HG02588 (cell line): Measurements from ENCODE around the gene PLXDC2.

Source experiments
- ATAC-seq: cut with Tn5 transposase; IDR thresholded peaks from one replicate; pipeline ENCODE4 v1.9.1; 2021; ENCODE audit warnings: mild to moderate bottlenecking, moderate library complexity; ENCODE audit not compliant: unreplicated experiment

PLXDC2 gene

DNA sequence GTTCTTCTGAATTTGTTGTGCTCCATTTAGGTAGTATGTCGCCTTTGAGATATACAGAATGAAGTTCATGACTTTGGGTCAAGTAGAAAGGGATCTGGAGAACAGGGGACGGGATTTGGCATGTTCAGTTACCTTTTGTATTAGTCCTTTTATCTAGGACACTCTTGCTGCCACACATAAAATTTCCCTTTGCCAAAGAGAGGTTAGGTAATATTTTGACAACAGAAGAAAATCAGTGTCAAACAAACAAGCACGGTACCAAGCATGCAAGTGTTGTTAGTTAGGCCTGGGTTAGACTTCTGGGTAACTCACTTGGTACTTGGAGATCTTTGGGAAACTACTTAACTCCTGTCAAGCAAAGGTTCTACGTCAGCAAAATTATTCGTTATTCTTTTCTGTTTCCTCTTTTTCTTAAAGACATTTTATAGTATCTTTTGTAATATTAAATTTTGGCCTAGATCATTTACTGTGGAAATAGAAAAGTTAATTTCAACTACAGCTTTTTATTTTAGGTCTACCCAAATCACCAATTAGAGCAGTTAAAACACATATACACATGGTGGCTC is 116.7 kb downstream of the PLXDC2 start:
- ATAC-seq, result no peak

DNA sequence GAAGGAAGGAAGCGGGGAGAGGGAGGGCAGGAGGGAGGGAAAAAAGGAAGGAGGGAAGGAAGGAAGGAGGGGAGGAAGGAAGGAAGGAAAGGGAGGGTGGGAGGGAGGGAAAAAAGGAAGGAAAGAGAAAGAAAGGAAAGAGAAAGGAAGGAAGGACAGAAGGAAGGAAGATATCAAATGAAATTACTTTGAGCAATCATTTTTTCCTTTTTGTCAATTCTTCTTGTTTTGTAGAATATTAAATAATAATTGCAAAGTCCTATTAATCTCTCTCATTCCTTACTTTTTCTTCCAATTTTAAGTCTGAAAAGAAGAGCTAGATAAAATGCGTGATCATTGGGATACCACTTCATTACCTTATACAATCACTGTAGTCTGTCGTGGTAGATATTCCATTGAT is 117.5 kb downstream of the PLXDC2 start:
- no peak for ATAC-seq

- ATAC-seq, result no peak
Observed at GRCh38 chr10:19935176-19935575, 118.9 kb downstream of the PLXDC2 start.

DNA sequence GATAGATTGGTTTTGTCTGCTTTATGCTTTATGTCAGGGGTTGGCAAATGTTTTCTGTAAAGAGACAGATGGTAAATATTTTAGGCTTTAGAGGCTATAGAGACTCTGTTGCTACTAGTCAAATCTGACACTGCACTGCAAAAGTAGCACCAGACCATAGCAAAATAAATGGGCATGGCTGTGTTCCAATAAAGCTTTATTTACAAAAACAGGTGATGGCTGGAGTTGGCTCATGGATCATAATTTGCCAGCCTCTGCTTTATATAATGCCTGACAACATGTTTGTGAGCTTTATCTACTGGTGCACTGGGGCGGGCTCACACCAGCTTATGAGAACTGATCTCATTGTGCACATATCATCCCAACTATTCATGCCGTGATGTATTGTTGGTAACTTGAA is 120.1 kb downstream of the PLXDC2 start:
- ATAC-seq, result no peak

DNA sequence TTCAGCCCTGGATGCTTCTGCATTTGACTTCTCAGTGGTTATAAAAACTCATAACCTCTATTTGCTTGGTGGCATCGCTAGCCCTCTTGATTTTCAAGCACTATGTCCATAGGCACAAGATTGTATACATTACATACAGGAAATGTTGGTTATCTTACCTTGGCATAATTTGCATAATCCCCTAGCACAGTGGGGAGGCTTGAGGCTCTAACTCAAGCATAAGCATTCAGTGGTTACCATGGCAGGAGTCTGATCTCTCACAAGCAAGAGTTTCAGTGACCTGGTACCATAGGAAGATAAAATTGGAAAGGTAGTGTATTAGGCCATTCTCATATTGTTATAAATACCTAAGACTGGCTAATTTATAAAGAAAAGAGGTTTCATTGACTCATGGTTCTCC is 121.8 kb downstream of the PLXDC2 start:
- no peak for ATAC-seq

DNA sequence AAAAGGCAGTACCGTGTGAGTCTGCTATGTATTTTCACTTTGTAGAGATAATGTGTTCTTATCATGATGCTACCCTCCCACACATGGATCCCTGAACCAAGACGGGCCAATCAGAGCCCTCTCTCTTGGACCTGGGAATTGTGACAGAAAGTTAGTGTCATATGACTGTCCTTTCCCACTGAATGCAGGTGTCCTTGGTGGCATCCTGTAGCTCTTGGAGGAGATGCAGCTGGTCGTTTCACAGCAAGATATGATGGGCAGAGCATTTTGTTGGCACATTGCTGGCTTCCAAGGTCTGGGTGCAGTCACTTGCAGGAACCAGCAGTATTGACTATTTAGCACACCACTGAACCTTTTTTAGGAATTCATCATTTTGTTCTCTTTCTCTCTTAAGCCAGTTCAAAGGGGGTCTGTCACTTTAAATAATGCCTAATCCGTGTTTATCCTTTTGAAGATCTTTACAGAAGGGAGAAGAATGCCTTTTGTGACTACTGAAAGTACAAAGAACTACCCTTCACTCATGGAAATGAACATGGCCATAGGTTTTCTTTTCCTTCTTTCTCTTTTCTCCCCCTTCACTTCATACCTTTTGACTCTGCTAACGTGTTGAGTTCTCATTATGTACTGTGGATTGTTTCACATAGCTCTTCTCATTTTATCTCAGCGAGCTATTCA is 125.1 kb downstream of the PLXDC2 start:
- no peak for ATAC-seq

DNA sequence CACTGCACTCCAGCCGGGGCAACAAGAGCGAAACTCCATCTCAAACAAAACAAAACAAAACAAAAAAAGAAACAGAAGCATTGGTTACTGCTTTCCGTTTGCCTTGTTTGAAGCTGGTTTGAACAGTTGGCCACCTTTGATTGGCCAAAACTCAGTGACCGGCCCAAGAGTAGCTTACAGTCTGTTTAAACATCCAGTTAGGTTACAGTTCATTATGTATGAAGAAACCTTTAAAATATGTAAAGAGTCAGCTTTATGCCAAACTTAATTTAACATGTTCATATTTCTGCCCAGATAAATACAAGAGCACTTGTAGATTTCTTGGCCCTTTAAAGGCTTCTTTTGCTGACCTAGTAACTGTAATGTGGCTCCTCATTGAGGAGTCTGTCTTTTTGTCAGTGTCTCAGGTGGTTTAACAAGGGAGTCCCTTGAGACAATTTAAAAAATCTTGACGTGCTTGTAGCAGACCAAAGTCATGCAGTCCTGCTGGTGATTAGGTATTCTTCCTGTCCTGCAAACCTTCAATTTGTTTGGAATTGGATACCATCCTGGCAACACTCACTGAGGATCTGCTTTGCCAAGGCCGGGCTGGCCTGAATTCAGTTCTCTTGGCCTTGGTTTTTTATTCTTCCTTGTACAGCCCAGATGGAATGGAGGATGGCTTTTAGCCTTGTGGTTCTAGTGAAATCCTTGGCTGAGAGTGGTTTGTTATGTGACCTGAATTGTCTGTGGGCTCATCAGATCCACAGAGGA is 128.9 kb downstream of the PLXDC2 start:
- no peak for ATAC-seq

- no peak for ATAC-seq
Observed at GRCh38 chr10:19946245-19946644, 130.0 kb downstream of the PLXDC2 start.

DNA sequence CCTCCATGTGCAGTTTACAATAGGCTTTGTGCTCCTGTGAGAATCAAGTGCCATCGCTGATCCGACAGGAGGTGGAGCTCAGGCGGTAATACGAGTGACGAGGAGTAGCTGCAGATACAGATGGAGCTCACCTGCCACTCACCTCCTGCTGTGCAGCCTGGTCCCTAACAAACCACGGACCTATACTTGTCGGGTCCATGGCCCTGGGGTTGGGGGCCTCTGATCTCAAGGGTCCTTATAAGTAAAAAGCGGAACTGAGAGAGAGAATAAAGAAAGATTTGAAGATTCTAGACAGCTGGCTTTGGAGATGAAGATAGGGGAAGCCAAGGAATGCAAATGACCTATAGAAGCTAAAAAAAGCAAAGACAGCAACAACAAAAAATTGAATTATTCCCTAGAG is 130.6 kb downstream of the PLXDC2 start:
- ATAC-seq, result peak; percentile 58

DNA sequence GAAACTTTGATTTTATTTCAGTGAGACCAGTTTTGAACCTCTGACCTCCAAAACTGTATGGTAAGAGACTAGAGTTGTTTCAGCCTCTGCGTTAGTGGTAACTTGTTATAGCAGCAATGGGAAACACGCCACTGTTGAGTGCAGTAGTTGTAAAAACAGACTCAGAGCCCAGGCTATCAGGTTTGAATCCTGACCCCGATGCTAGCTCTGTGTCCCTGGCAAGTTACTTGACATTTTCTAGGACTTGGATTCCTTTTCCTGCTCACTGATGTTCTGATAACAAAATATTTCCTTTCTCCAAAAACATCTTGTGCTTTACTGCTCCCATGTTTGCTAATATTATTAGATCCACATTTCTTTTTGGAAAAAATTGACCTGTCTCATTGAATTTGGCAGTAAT is 131.0 kb downstream of the PLXDC2 start:
- peak; percentile 14 for ATAC-seq

DNA sequence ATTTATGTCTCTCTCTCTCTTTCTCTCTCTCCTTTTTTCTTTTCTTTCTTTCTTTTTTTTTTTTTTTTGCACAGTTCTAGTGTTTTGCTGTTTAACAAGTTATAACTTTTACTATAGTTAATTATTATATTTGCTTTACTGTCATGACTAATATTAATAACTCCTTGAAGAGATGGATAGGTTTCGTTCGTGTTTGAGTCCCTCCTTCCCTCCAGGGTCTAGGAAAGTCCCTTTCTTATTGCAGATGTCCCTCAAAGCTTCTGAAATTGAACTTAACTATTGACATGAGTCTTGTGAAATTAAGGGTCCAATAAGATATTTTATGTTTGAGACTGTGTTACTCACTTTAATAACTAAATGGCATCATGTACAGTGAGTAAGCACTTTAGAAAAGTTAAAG is 131.4 kb downstream of the PLXDC2 start:
- ATAC-seq, result peak; percentile 60

GRCh38 chr10:19952224-19953010 is 136.2 kb downstream of the PLXDC2 start:
- ATAC-seq, result no peak

DNA sequence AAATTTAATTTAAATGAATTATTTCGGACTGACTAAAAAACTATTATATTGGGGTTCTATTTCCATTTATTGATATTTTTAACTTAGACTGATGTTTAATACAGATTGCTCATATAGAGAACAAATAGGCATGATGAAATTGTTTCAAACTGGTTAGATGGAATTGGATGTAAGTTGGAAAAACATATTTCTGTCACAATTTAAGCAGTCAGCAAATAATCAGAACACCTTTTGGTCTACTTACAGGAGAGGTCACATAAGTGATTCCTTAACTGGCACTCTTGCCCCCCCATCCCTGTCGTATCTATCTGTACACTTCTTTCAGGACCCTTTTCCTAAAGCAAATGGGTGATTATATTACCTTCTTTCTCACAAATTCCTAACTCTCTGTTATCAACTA is 138.4 kb downstream of the PLXDC2 start:
- ATAC-seq, result no peak

- no peak for ATAC-seq
Observed at GRCh38 chr10:19956516-19957032, 140.3 kb downstream of the PLXDC2 start.

DNA sequence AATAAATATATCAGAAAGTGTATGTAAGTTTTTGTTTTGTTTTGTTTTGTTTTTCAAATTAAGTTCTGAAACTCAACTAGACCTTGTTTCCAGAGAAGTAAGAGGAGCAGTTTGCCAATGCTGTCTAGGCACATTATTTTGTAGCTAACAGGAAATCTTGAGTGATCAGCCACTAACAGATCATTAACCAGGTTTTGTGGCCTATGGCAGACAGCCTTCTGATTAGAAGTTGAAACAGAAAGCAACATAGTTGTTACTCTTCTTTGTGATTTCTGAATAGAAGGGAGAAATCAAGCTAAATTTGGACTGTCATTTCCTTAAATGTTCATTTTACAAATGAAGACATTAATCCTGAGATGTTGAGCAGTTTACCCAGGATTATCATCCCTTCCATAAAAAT is 142.6 kb downstream of the PLXDC2 start:
- peak; percentile 98 for ATAC-seq

GRCh38 chr10:19961076-19962053 is 145.1 kb downstream of the PLXDC2 start:
- ATAC-seq, result no peak

DNA sequence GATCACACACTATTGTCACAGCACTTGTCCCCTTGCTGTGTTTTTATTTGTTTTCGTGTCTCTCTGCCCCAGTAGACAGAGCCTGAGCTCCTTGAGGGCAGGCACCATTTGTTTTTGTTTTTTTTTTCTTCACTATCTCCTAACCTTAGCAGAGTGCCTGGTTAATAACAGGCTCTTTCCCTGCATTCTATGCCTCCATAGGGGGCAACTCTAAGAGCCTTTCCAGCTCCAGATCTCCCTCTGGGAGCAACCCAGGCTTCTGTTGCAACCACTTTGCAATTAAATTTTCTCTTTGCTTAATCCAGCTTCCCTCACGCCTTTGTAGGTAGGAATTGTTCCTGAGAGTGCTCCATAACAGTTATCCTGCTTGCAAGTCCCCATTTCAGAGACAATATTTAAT is 148.4 kb downstream of the PLXDC2 start:
- no peak for ATAC-seq

GRCh38 chr10:19966751-19967150 is 150.5 kb downstream of the PLXDC2 start:
- ATAC-seq, result no peak

GRCh38 chr10:19967981-19968380 is 151.7 kb downstream of the PLXDC2 start:
- no peak for ATAC-seq

- ATAC-seq, result no peak
Observed at GRCh38 chr10:19968745-19969144, 152.5 kb downstream of the PLXDC2 start.
